Ectodermal cell (in vitro differentiated cells): ENCODE data around the gene FBXO5.
A peak's percentile ranks its signal among the peaks of the same experiment; 100 is the strongest.
"Not testable (repeated sequence)": the region's sequence is repeated elsewhere in the genome, so short reads cannot be mapped to it uniquely, and the experiment has no call there.

ENCODE experiments used
- H3K27ac ChIP-seq: 2 replicates; pipeline ENCODE4 v1.7.0; 2013; ENCODE audit warnings: mild to moderate bottlenecking, low read depth, low read length; ENCODE audit not compliant: insufficient read depth, poor library complexity, severe bottlenecking
- H3K27me3 ChIP-seq: 2 replicates; pipeline ENCODE4 v1.7.0; 2013; ENCODE audit warnings: mild to moderate bottlenecking, low read length; ENCODE audit not compliant: insufficient read depth, control insufficient read depth, poor library complexity, severe bottlenecking
- H3K36me3 ChIP-seq: one replicate; pipeline ENCODE4 v1.7.0; 2013; ENCODE audit warnings: low read length; ENCODE audit not compliant: control insufficient read depth, insufficient read depth
- H3K4me1 ChIP-seq: one replicate; pipeline ENCODE4 v1.7.0; 2013; ENCODE audit warnings: low read length; ENCODE audit not compliant: control insufficient read depth, insufficient read depth
- H3K4me3 ChIP-seq: 2 replicates; pipeline ENCODE4 v1.7.0; 2013; ENCODE audit warnings: low read depth, low read length, control low read depth; ENCODE audit not compliant: insufficient read depth
- H3K9me3 ChIP-seq: 2 replicates; pipeline ENCODE4 v1.7.0; 2013; ENCODE audit warnings: mild to moderate bottlenecking, low read length, moderate library complexity; ENCODE audit not compliant: control insufficient read depth
- WGBS, 2 experiments: methylation state at CpG; one replicate each; pipeline ENCODE4 v1.1.7; 2013; ENCODE audit warnings: missing lambda C conversion rate in 2 of 2; 5-methylcytosine and 5-hydroxymethylcytosine counted together

The FBXO5 gene

GRCh38 chr6:153015094-153015640, 32.3 kb upstream of the FBXO5 start:
- Histone ChIP-seq H3K4me1 (no peaks in the 10 kb centered on the region), H3K27me3 (no peaks in the 10 kb centered on the region), H3K9me3 (no peaks in the 10 kb centered on the region), H3K4me3 (no peak overlapping the region), H3K27ac (no peak overlapping the region), H3K36me3 (no peaks in the 10 kb centered on the region)
- WGBS, 2 experiments: 82 to 96% methylated on average over 3 to 4 of the region's 4 CpGs

- Histone ChIP-seq H3K27ac (no peak overlapping the region), H3K4me1 (no peaks in the 10 kb centered on the region), H3K9me3 (no peaks in the 10 kb centered on the region), H3K36me3 (no peaks in the 10 kb centered on the region), H3K27me3 (no peaks in the 10 kb centered on the region), H3K4me3 (no peak overlapping the region)
- 93 to 100% methylated on average over 1 to 2 of the region's 2 CpGs for WGBS, 2 experiments
Measured at GRCh38 chr6:153013438-153013837, 30.6 kb upstream of the FBXO5 start.

GRCh38 chr6:153012856-153013255, 30.0 kb upstream of the FBXO5 start:
- H3K4me1 ChIP-seq: no peaks in the 10 kb centered on the region
- H3K27ac ChIP-seq: no peak overlapping the region
- no peaks in the 10 kb centered on the region for H3K36me3 ChIP-seq
- no peak overlapping the region for H3K4me3 ChIP-seq
- no peaks in the 10 kb centered on the region for H3K9me3 ChIP-seq
- 91 to 95% methylated on average over 6 of the region's 6 CpGs for WGBS, 2 experiments
- no peaks in the 10 kb centered on the region for H3K27me3 ChIP-seq

- H3K4me1 ChIP-seq: peaks cover 7% of the 10 kb centered on the region
- no peaks in the 10 kb centered on the region for H3K27me3 ChIP-seq
- H3K27ac ChIP-seq: peak overlapping the region; percentile 88
- H3K9me3 ChIP-seq: no peaks in the 10 kb centered on the region
- H3K4me3 ChIP-seq: peak overlapping the region; percentile 86
- 1 to 5% methylated on average over 6 of the region's 6 CpGs for WGBS, 2 experiments
- H3K36me3 ChIP-seq: no peaks in the 10 kb centered on the region
Measured at GRCh38 chr6:153003366-153003690, 20.5 kb upstream of the FBXO5 start.

GRCh38 chr6:153002613-153003365, 19.9 kb upstream of the FBXO5 start, which contains the start of gene MTRF1L:
Gene MTRF1L, minus strand, starts transcription at chr6:153002709. Its CDS starts 24 bp downstream, at chr6:153002685.
- H3K36me3 ChIP-seq: no peaks in the 10 kb centered on the region
- H3K4me3 ChIP-seq: peak within 1 kb of the TSS; percentile 86
- peaks cover 7% of the 10 kb centered on the region for H3K4me1 ChIP-seq
- H3K9me3 ChIP-seq: no peaks in the 10 kb centered on the region
- no peaks in the 10 kb centered on the region for H3K27me3 ChIP-seq
- WGBS, 2 experiments: 0 to 1% methylated on average over 50 to 52 of the region's 52 CpGs
- H3K27ac ChIP-seq: peak within 1 kb of the TSS; percentile 88

- Histone ChIP-seq H3K27ac (peak overlapping the region; percentile 68), H3K4me3 (peak overlapping the region; percentile 86), H3K9me3 (no peaks in the 10 kb centered on the region), H3K4me1 (peaks cover 7% of the 10 kb centered on the region), H3K36me3 (peaks cover 6% of the 10 kb centered on the region), H3K27me3 (no peaks in the 10 kb centered on the region)
- 2% methylated on average over 31 of the region's 31 CpGs for WGBS, 2 experiments
Measured at GRCh38 chr6:153001767-153002612, 19.1 kb upstream of the FBXO5 start.

GRCh38 chr6:153000790-153001189, 17.9 kb upstream of the FBXO5 start:
- not testable (repeated sequence) for H3K27ac ChIP-seq, H3K27me3 ChIP-seq, H3K4me3 ChIP-seq, H3K4me1 ChIP-seq, H3K9me3 ChIP-seq
- peaks cover 12% of the 10 kb centered on the region for H3K36me3 ChIP-seq
- WGBS, 2 experiments: 92 to 93% methylated on average over 9 of the region's 9 CpGs

- H3K27ac ChIP-seq: no peak overlapping the region
- H3K27me3 ChIP-seq: no peaks in the 10 kb centered on the region
- H3K4me1 ChIP-seq: peaks cover 7% of the 10 kb centered on the region
- no peak overlapping the region for H3K4me3 ChIP-seq
- H3K9me3 ChIP-seq: no peaks in the 10 kb centered on the region
- H3K36me3 ChIP-seq: peaks cover 16% of the 10 kb centered on the region
Measured at GRCh38 chr6:153000243-153000642, 17.4 kb upstream of the FBXO5 start.

GRCh38 chr6:152999538-152999937, 16.7 kb upstream of the FBXO5 start:
- H3K36me3 ChIP-seq: peaks cover 16% of the 10 kb centered on the region
- not testable (repeated sequence) for H3K27me3 ChIP-seq, H3K27ac ChIP-seq, H3K4me3 ChIP-seq, H3K4me1 ChIP-seq, H3K9me3 ChIP-seq
- WGBS, 2 experiments: 84 to 93% methylated on average over 2 of the region's 2 CpGs

- Histone ChIP-seq H3K27ac (no peak overlapping the region), H3K4me1 (no peaks in the 10 kb centered on the region), H3K9me3 (no peaks in the 10 kb centered on the region), H3K36me3 (peaks cover 20% of the 10 kb centered on the region), H3K27me3 (no peaks in the 10 kb centered on the region), H3K4me3 (no peak overlapping the region)
Measured at GRCh38 chr6:152993847-152994246, 11.0 kb upstream of the FBXO5 start.
